Measurements from ENCODE around the gene PLEK2.
"Not testable (repeated sequence)": the region's sequence is repeated elsewhere in the genome, so short reads cannot be mapped to it uniquely, and the experiment has no call there.

PLEK2 gene

GRCh38 chr14:67411820-67412421 is at the start of gene PLEK2:
PLEK2 (minus strand) TSS chr14:67412165; CDS start chr14:67412059, 106 bp downstream.
- DNase-seq (ENCODE audit: low spot score in 2 of 2) (no peak), ATAC-seq (ENCODE audit: low read depth) (peak; percentile 37)
- no peaks in the 10 kb centered on the region for H3K9me3 Mint-ChIP-seq
- no peaks in the 10 kb centered on the region for H3K36me3 Mint-ChIP-seq
- peaks cover 18% of the 10 kb centered on the region for H3K27me3 Mint-ChIP-seq
- peaks cover 7% of the 10 kb centered on the region for H3K4me1 Mint-ChIP-seq
- H3K27ac Mint-ChIP-seq = no peak within 1 kb of the TSS
- peak within 1 kb of the TSS; percentile 34 for H3K4me3 Mint-ChIP-seq

DNA sequence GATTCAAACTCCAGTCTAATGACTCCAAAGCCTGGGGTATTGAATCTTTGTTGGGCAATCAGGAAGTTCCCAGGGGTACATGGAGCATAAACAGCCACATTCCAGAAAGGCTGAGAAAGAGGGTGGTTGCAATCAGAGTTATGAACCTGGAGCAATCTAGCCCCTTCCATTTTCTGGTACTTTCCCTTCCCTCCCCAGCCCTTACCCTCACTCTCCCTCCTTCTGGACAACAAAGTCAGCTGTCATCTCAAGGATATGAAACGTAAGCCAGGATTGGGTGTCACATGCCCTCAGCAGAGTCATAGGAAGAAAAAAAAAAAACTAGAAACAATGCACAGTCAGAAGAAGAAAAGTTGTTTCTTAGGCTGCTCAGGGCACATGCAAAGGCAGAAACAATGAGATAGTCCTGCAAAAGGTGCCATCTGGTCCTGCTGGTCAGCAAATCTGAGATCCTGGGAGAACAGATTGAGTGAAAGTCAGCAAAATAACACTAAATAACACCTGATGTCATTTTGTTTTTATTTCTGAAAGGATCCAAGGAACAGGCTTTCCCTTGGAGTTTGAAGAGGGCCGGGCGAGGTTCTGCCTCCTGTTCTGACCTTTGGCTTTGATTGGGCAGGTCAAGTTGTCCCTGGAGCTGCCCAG is 49.5 kb upstream of the PLEK2 start:
- peaks cover 2% of the 10 kb centered on the region for H3K27me3 Mint-ChIP-seq
- no peaks in the 10 kb centered on the region for H3K36me3 Mint-ChIP-seq
- DNase-seq (ENCODE audit: low spot score in 2 of 2) (no peak), ATAC-seq (ENCODE audit: low read depth) (no peak)
- H3K4me1 Mint-ChIP-seq = no peaks in the 10 kb centered on the region
- peaks cover 3% of the 10 kb centered on the region for H3K9me3 Mint-ChIP-seq
- H3K4me3 Mint-ChIP-seq = no peak overlapping the region
- H3K27ac Mint-ChIP-seq = no peak overlapping the region

GRCh38 chr14:67459336-67459735 is 47.4 kb upstream of the PLEK2 start:
- no peak overlapping the region for H3K4me3 Mint-ChIP-seq
- no peak for DNase-seq (ENCODE audit: low spot score in 2 of 2)
- peaks cover 7% of the 10 kb centered on the region for H3K27me3 Mint-ChIP-seq
- no peak overlapping the region for H3K27ac Mint-ChIP-seq
- ATAC-seq (ENCODE audit: low read depth) = no peak
- peaks cover 2% of the 10 kb centered on the region for H3K4me1 Mint-ChIP-seq
- peaks cover 3% of the 10 kb centered on the region for H3K9me3 Mint-ChIP-seq
- H3K36me3 Mint-ChIP-seq = no peaks in the 10 kb centered on the region

DNA sequence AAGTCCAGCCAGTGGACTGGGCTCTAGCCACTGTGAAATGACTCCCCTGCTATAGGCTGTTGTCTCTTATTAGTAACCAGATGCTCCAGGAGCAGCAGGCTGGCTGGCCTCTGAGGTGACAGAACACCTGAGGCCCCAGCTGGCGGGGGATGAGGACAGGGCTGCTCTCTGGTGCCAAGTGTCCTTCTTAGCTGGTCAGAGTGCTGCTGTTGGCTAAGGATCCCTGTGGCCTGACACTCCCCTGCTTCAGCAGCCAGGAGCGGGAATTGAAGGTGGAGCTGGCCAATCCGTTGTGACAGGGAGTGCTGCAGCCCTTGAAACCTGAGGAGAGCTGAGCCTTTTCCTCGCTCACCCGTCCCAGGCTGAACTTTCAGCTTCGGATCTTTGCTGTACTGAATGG is 45.8 kb upstream of the PLEK2 start:
- Mint-ChIP-seq H3K4me3 (no peak overlapping the region), H3K4me1 (peaks cover 2% of the 10 kb centered on the region), H3K27ac (no peak overlapping the region), H3K27me3 (peaks cover 7% of the 10 kb centered on the region), H3K36me3 (no peaks in the 10 kb centered on the region), H3K9me3 (peaks cover 3% of the 10 kb centered on the region)
- ATAC-seq (ENCODE audit: low read depth) (no peak), DNase-seq (ENCODE audit: low spot score in 2 of 2) (no peak)

DNA sequence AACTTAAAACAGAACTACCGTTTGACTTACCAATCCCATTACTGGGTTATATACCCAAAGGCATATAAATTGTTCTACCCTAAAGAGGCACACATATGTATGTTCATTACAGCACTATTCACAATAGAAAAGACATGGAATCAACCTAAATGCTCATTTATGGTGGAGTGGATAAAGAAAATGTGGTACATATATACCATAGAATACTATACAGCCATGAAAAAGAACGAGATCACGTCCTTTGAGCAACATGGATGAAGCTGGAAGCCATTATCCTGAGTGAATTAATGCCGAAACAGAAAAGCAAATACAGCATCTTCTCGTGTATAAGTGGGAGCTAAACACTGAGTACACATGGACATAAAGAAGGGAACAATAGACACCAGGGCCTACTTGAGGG is 44.8 kb upstream of the PLEK2 start:
- H3K4me3 Mint-ChIP-seq = no peak overlapping the region
- peaks cover 7% of the 10 kb centered on the region for H3K27me3 Mint-ChIP-seq
- H3K9me3 Mint-ChIP-seq = peaks cover 3% of the 10 kb centered on the region
- ATAC-seq (ENCODE audit: low read depth) (no peak), DNase-seq (ENCODE audit: low spot score in 2 of 2) (no peak)
- no peaks in the 10 kb centered on the region for H3K36me3 Mint-ChIP-seq
- H3K4me1 Mint-ChIP-seq = peaks cover 2% of the 10 kb centered on the region
- H3K27ac Mint-ChIP-seq = no peak overlapping the region

GRCh38 chr14:67453575-67454300 is 41.8 kb upstream of the PLEK2 start:
- ATAC-seq (ENCODE audit: low read depth) (no peak), DNase-seq (ENCODE audit: low spot score in 2 of 2) (no peak)
- Mint-ChIP-seq H3K4me1 (peaks cover 2% of the 10 kb centered on the region), H3K27ac (no peak overlapping the region), H3K27me3 (peaks cover 8% of the 10 kb centered on the region), H3K36me3 (peaks cover 6% of the 10 kb centered on the region), H3K4me3 (no peak overlapping the region), H3K9me3 (peaks cover 9% of the 10 kb centered on the region)

- not testable (repeated sequence) for H3K9me3 Mint-ChIP-seq; H3K27ac Mint-ChIP-seq; H3K27me3 Mint-ChIP-seq; H3K36me3 Mint-ChIP-seq; H3K4me3 Mint-ChIP-seq; H3K4me1 Mint-ChIP-seq; DNase-seq (ENCODE audit: low spot score in 2 of 2); ATAC-seq (ENCODE audit: low read depth)
These were observed 39.7 kb upstream of the PLEK2 start for GRCh38 chr14:67451667-67452066.

DNA sequence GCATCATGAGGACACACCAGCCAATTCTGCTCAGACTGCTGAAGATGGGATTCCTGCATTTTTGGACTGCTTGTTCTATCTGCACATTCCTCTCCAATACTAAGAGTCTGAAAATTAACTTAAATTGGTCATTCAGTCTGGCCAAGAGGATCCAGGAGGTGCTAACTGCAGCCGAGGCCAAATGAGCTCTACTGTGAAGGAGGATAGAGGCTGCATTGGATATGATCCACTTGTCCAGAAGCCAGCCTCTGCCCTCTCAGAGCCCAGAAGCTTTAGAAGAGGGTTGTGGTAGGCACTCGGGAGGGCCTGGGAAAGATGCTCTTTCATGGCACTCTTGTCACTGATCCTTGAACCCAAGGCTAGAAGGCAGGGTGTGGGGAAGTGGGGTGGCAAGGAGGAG is 37.1 kb upstream of the PLEK2 start:
- Mint-ChIP-seq H3K4me3 (no peak overlapping the region), H3K4me1 (no peaks in the 10 kb centered on the region), H3K27ac (no peak overlapping the region), H3K9me3 (peaks cover 6% of the 10 kb centered on the region), H3K36me3 (peaks cover 6% of the 10 kb centered on the region), H3K27me3 (peaks cover 4% of the 10 kb centered on the region)
- DNase-seq (ENCODE audit: low spot score in 2 of 2) (no peak), ATAC-seq (ENCODE audit: low read depth) (no peak)

- H3K27ac Mint-ChIP-seq = no peak overlapping the region
- peaks cover 4% of the 10 kb centered on the region for H3K27me3 Mint-ChIP-seq
- H3K36me3 Mint-ChIP-seq = peaks cover 6% of the 10 kb centered on the region
- H3K9me3 Mint-ChIP-seq = peaks cover 6% of the 10 kb centered on the region
- no peaks in the 10 kb centered on the region for H3K4me1 Mint-ChIP-seq
- no peak overlapping the region for H3K4me3 Mint-ChIP-seq
- DNase-seq (ENCODE audit: low spot score in 2 of 2) (no peak), ATAC-seq (ENCODE audit: low read depth) (no peak)
These were observed 35.0 kb upstream of the PLEK2 start for GRCh38 chr14:67447033-67447381.

DNA sequence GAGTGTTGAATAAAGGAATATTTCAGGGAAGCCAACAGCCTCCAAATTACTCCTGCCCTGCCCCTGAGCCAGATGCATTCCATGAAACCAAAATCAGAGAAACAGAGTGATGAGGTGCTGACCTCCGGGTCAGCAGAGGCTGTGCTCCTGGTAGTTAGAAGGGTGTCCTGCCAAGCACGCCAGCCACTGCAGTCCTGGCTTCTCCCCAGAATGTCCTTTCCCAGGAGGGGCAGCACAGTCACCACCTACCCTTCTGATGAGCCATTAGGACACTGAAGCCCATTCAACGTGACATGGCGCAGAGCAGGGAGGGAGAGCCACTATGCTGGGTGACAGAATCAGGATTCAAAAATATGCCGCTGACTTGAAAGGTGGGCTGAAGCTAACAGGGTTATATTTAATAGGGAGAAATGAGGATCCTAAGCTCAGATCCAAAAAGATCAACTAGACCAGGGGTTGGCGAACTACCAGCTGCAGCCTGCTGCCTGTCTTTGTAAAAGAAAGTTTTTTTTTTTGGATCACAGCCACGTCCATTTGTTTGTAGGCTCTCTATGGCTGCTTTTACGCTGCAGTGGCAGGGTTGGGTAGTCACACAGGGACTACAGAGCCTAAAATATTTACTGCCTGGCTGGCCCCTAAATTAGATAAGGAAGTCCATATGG is 34.5 kb upstream of the PLEK2 start:
- Mint-ChIP-seq H3K27me3 (peaks cover 3% of the 10 kb centered on the region), H3K9me3 (peaks cover 6% of the 10 kb centered on the region), H3K36me3 (peaks cover 6% of the 10 kb centered on the region), H3K27ac (no peak overlapping the region), H3K4me1 (no peaks in the 10 kb centered on the region), H3K4me3 (no peak overlapping the region)
- DNase-seq (ENCODE audit: low spot score in 2 of 2) = no peak
- ATAC-seq (ENCODE audit: low read depth) = no peak

- H3K27me3 Mint-ChIP-seq = peaks cover 3% of the 10 kb centered on the region
- ATAC-seq (ENCODE audit: low read depth) (no peak), DNase-seq (ENCODE audit: low spot score in 2 of 2) (no peak)
- H3K27ac Mint-ChIP-seq = no peak overlapping the region
- H3K36me3 Mint-ChIP-seq = no peaks in the 10 kb centered on the region
- no peaks in the 10 kb centered on the region for H3K4me1 Mint-ChIP-seq
- H3K4me3 Mint-ChIP-seq = no peak overlapping the region
- no peaks in the 10 kb centered on the region for H3K9me3 Mint-ChIP-seq
These were observed 32.4 kb upstream of the PLEK2 start for GRCh38 chr14:67444395-67444794.

GRCh38 chr14:67442139-67442906 is 30.4 kb upstream of the PLEK2 start:
- Mint-ChIP-seq H3K27ac (no peak overlapping the region), H3K4me1 (no peaks in the 10 kb centered on the region), H3K36me3 (no peaks in the 10 kb centered on the region), H3K4me3 (no peak overlapping the region), H3K27me3 (peaks cover 4% of the 10 kb centered on the region), H3K9me3 (no peaks in the 10 kb centered on the region)
- ATAC-seq (ENCODE audit: low read depth) = no peak
- DNase-seq (ENCODE audit: low spot score in 2 of 2) = no peak

DNA sequence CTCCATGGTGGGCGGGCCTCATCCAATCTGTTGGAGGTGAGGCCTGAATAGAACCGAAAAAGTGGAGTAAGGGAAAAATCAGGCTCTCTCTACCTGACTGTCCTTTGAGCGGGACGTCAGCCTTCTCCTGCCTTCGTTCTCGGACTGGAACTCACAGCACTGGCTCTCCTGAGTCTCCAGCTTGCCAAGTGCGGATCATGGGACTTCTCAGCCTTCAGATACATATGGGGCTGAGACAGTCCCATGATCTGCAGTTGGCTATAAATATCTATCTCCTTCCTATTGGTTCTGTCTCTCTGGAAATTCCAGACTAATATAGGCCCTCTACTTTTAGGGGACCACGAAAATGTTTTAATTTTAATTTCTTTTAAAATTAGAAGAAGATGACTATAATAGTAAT is 29.7 kb upstream of the PLEK2 start:
- Mint-ChIP-seq H3K36me3 (no peaks in the 10 kb centered on the region), H3K4me3 (no peak overlapping the region), H3K9me3 (no peaks in the 10 kb centered on the region), H3K4me1 (no peaks in the 10 kb centered on the region), H3K27me3 (peaks cover 7% of the 10 kb centered on the region), H3K27ac (no peak overlapping the region)
- DNase-seq (ENCODE audit: low spot score in 2 of 2) (no peak), ATAC-seq (ENCODE audit: low read depth) (no peak)

DNA sequence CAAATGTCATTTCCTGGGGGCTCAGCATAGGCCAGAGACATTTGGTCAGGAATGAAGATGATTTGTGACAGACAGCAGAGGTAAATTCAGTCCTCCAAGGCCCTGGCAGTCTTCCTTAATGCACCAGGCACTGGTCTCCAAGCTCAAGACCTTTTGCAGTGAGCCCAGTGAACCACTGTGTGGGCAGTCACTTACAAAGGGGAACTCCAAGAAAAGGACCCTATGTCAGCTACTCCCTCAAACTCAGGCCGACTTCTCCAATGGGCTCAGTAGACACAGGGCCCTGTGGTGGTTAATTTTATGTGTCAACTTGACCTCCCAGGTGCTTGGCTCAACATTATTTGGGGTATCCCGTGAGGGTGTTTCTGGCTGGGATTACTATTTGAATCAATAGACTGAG is 29.3 kb upstream of the PLEK2 start:
- Mint-ChIP-seq H3K4me1 (no peaks in the 10 kb centered on the region), H3K27me3 (peaks cover 7% of the 10 kb centered on the region), H3K4me3 (no peak overlapping the region), H3K27ac (no peak overlapping the region), H3K9me3 (no peaks in the 10 kb centered on the region), H3K36me3 (no peaks in the 10 kb centered on the region)
- no peak for ATAC-seq (ENCODE audit: low read depth)
- no peak for DNase-seq (ENCODE audit: low spot score in 2 of 2)

Measured in memory B cell (primary cell).